H1 (cell line): ENCODE results near the gene RRP12.

Source experiments
- BCL11A ChIP-seq, 2 experiments: IDR thresholded peaks; one replicate each; pipeline ENCODE4 v1.6.1; 2011; ENCODE audit warnings: low read depth in 2 of 2, low read length in 2 of 2, mild to moderate bottlenecking in 2 of 2
- CHD2 ChIP-seq: IDR thresholded peaks from 2 replicates; pipeline ENCODE4 v1.6.1; 2012; ENCODE audit warnings: low read length, improper control_type of control experiment
- CREB1 ChIP-seq: IDR thresholded peaks from 2 replicates; pipeline ENCODE4 v1.6.1; 2012; ENCODE audit warnings: inconsistent platforms
- CTCF ChIP-seq, 3 experiments: IDR thresholded peaks; 1 replicate in 2 of 3; 2 replicates in 1 of 3; pipeline versions ENCODE4 v1.5.1 to v1.6.1; 2011; ENCODE audit warnings: low read length in 3 of 3, mild to moderate bottlenecking in 3 of 3, inconsistent platforms in 2 of 3, low read depth in 1 of 3, moderate library complexity in 1 of 3; ENCODE audit not compliant: insufficient read depth in 1 of 3; ENCODE audit errors: control extremely low read depth in 1 of 3
- EGR1 ChIP-seq: IDR thresholded peaks from 2 replicates; pipeline ENCODE4 v1.6.1; 2011; ENCODE audit warnings: low read depth, low read length, borderline replicate concordance
- EZH2 ChIP-seq: fragments of 200-600 bp; sonication (generic); IDR thresholded peaks from 2 replicates; pipeline ENCODE4 v1.7.1; 2012; ENCODE audit warnings: low read depth, mild to moderate bottlenecking, moderate library complexity, low read length, inconsistent platforms; ENCODE audit not compliant: severe bottlenecking
- KDM5A ChIP-seq: fragments of 200-600 bp; IDR thresholded peaks from 2 replicates; pipeline ENCODE4 v1.7.1; 2012; ENCODE audit warnings: mild to moderate bottlenecking, low read length, inconsistent platforms, mixed read lengths
- POLR2AphosphoS5 ChIP-seq: IDR thresholded peaks from 2 replicates; pipeline ENCODE4 v1.6.1; 2011; ENCODE audit warnings: low read depth, low read length
- RBBP5 ChIP-seq: IDR thresholded peaks from 2 replicates; pipeline ENCODE4 v1.7.1; 2012; ENCODE audit warnings: low read depth, mild to moderate bottlenecking, inconsistent platforms, low read length, moderate library complexity, borderline replicate concordance
- SUZ12 ChIP-seq: fragments of 200-600 bp; sonication (generic); IDR thresholded peaks from 2 replicates; pipeline ENCODE4 v1.6.1; 2012; ENCODE audit warnings: mild to moderate bottlenecking, inconsistent platforms, low read length, moderate library complexity, mixed read lengths
- TAF1 ChIP-seq: IDR thresholded peaks from 2 replicates; pipeline ENCODE4 v1.6.1; 2011; ENCODE audit warnings: mild to moderate bottlenecking, low read depth, low read length
- USF2 ChIP-seq: IDR thresholded peaks from 2 replicates; pipeline ENCODE4 v1.6.1; 2011; ENCODE audit warnings: low read length, improper control_type of control experiment

GRCh38 chr10:97361537-97361901, 39.6 kb downstream of the RRP12 start:
- TF ChIP-seq TAF1 (no peak), CREB1 (no peak), CTCF (IDR thresholded peaks at IDR 0.05; ENCODE audit: control extremely low read depth in 1 of 3, insufficient read depth in 1 of 3, low read depth in 1 of 3, low read length in 3 of 3) (no peak), SUZ12 (no peak), POLR2AphosphoS5 (no peak), EGR1 (no peak), RBBP5 (no peak), BCL11A (IDR thresholded peaks at IDR 0.05; ENCODE audit: low read depth in 2 of 2, low read length in 2 of 2) (no peak), EZH2 (no peak), USF2 (no peak), CHD2 (no peak), KDM5A (no peak)
